Lower leg skin (tissue), 3 donors: ENCODE results near the gene ACAN.

Experiments used
- CTCF ChIP-seq, 3 donors: fragments of 450-650 bp; IDR thresholded peaks; one replicate each; pipeline ENCODE4 v1.5.1; 2016; ENCODE audit warnings: antibody characterized with exemption in 3 of 3, mild to moderate bottlenecking in 3 of 3, moderate library complexity in 2 of 3
- POLR2A ChIP-seq, 2 donors: fragments of 450-650 bp; IDR thresholded peaks; one replicate each; pipeline ENCODE4 v1.6.1; 2016 to 2017; ENCODE audit warnings: antibody characterized with exemption in 2 of 2, mild to moderate bottlenecking in 1 of 2, moderate library complexity in 1 of 2

DNA sequence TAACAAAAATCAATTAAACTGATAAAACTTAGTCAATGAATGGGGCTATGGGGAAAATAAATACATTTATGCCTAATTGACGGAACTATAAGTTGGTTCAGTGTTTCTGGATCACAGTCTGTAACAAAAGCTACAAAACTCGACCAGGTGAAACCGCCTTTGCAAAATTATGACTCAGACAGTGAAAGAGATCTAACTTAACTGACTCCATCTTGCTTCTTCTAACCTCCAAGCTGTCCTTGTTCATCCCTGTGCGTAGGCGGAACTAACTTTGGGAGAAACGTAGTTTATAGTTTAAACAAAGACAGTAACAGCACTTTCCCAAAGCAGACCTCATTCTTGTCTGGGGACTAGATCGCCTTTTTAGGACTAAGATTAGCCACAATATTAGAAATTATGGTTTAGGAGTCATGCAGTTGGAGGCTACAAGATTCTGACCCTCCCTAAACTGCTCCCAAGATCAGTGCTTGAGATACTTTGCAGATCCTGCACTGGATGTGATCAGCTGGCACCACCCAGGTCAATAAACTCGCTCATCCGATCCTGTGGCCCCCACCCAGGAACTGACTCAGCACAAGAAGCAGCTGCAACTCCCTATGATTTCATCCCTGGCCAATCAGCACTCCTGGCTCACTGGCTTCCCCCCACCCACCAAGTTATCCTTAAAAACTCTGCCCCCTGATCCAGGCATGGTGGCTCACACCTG is 117.1 kb downstream of the ACAN start:
- no peak for TF ChIP-seq CTCF (IDR thresholded peaks at IDR 0.05)
- no peak for TF ChIP-seq POLR2A (IDR thresholded peaks at IDR 0.05)
